Neural progenitor cell (in vitro differentiated cells): ENCODE data around the gene RTN4RL2.

Experiments used
- CTCF ChIP-seq: fragments of 200-600 bp; sonication (generic); IDR thresholded peaks from 2 replicates; pipeline ENCODE4 v1.5.1; 2017; ENCODE audit warnings: antibody characterized with exemption, mild to moderate bottlenecking
- EZH2 ChIP-seq: fragments of 200-600 bp; sonication (generic); IDR thresholded peaks from 2 replicates; pipeline ENCODE4 v1.6.1; 2017; ENCODE audit warnings: antibody characterized with exemption, mild to moderate bottlenecking, moderate library complexity

DNA sequence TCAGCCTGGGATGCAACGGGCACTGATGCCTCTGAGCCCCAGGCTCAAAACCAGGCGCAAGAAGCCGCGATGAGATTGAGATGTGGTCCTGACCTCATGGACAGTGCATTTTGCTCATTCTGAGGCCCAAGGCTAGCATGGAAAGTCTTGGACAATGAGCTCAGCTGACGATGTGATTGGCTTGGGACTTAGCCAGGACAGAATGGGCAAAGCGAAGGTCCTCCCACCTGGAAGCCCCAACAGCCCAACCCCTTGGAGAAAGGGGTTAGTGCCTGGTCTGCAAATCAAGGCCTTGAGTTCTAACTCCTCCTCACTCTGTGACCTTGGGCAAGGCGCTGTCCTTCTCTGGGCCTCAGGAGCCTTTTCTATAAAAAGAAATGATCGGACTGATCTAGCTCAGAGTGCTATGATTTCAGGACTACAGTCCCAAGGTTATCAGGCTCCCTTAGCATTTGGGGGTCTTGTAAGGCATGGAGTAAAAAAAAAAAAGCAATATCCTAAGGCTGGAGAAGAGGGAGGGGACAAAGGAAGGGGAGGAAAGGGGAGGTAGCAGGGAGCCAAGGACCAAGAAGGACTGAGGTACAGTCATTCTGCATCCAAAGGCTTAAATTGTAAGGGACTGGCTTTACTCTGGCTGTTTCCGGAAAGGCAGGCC lies 36.1 kb upstream of the RTN4RL2 start:
- TF ChIP-seq CTCF (no peak), EZH2 (no peak)
